HG02885 (cell line): ENCODE data around the gene WDR64.

Experiments used
- ATAC-seq: cut with Tn5 transposase; IDR thresholded peaks from one replicate; pipeline ENCODE4 v1.9.1; 2021; ENCODE audit warnings: mild to moderate bottlenecking; ENCODE audit not compliant: unreplicated experiment, poor library complexity

The WDR64 gene

DNA sequence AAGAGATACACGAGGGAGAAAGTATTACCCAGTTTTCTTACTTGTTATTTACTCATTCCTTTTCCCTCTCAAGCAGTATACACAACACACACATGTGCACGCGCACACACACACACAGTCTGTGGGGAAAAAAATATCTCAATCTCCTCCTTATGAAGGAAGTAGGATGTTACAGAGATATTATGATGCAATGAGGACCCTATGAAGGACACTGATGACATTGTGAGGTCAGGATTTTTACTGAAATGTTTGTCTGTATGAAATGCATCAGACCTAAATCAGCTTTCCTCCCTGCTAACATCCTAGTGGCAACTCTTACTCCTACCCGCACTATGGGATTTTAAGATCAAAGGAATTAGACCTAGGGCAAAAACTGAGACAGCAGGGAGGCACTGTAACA lies at the start of gene WDR64:
Gene WDR64 (plus strand): TSS at position 270 of the 400 bp plus-strand sequence. CDS start 204 bp downstream, outside the sequence.
- ATAC-seq, result no peak

DNA sequence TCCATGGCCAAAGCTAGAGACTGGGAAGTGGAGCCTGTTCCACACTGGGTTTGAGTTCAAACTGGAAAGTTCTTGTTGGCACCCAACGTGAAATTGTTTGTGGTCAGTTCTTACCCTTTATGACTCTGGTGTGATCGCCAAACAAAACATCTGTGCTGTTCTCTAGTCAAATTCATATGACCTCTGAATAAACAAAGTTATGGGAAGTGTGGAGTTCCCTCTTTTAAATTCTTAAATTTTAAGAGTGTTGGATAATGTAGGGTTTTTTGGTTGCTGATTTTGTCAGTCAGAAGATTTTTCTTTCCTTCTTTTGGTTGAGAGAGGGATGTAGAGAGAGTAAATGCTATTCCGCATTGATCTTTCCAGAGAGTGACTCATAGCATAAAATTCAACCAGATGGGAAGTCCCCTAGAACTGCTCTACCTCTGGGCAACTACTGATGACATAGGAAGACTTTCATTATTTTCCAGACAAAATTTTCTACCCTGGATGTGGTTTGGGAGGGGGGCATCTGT lies 48.3 kb upstream of the WDR64 start:
- ATAC-seq, result no peak

DNA sequence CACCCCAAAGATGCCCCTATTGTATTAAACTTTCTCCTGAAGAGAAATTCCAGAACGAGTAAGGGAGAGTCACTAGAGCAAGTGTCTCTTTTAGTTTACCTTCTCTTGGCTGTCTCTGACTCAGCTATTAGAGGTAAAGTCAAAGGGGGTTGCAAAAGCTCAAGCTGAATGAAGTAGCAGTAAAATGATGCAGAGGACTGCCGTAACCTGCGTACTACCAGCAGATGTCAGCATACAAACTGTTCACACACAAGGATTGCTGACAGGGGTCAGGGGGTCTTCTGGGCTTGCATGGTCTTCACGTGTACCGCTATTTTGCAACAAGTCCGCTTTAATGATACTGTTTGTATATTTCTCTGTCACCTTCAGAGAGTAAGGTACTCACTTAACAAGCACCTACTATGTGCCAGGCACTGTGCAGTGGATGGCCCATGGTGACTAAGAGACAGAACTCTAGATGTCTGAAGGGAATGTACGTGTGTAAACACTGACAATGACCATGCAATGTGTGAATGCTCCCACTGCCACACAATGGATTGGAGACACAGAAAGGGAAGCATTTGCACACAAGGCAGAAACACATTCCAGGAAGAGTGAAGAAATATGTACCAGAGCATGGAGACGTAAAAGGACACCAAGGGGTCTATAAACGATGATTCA lies 46.8 kb upstream of the WDR64 start:
- ATAC-seq, result no peak

DNA sequence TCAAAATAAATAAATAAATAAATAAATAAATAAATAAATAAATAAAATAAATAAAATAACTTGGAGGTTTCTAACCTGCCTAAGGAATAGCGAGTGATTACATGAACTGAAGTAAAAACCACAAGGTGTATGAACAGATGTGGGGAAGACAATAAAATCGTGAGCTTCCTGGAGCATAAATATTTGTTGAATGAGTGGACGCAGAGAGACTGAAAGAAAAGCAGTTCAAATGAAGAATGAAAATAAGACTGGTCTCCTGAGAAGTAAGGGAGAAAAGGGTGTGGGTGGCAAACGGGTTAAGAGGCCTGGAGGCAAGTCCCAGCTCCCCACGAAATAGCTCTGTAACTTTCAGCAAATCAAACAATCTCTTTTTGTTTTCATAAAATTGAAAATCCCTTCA lies 45.5 kb upstream of the WDR64 start:
- ATAC-seq, result no peak

GRCh38 chr1:241607497-241607896 lies 44.6 kb upstream of the WDR64 start:
- no peak for ATAC-seq

GRCh38 chr1:241608379-241609033 lies 43.6 kb upstream of the WDR64 start:
- ATAC-seq, result peak; percentile 49

GRCh38 chr1:241610056-241610815 lies 41.8 kb upstream of the WDR64 start:
- no peak for ATAC-seq

DNA sequence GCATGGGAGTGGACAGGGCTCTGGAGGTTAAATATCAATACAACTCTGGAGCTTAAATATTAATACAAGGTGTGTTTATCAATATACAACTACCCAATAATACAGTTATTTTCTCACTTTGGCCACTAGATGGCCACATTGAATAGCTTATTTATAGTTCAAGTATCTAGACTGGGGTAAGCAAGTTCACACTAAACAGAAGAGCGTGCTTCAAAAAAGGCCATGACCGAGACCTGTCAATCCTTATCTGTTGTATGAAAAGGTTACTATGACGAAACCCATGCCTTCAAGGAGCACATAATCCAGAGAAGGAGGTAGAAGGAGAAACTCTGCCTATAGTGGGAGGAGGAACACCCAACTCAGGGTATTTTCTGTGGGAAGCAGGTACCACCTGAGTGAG lies 41.0 kb upstream of the WDR64 start:
- peak; percentile 84 for ATAC-seq

- no peak for ATAC-seq
These were observed 40.3 kb upstream of the WDR64 start for GRCh38 chr1:241611736-241612135.

DNA sequence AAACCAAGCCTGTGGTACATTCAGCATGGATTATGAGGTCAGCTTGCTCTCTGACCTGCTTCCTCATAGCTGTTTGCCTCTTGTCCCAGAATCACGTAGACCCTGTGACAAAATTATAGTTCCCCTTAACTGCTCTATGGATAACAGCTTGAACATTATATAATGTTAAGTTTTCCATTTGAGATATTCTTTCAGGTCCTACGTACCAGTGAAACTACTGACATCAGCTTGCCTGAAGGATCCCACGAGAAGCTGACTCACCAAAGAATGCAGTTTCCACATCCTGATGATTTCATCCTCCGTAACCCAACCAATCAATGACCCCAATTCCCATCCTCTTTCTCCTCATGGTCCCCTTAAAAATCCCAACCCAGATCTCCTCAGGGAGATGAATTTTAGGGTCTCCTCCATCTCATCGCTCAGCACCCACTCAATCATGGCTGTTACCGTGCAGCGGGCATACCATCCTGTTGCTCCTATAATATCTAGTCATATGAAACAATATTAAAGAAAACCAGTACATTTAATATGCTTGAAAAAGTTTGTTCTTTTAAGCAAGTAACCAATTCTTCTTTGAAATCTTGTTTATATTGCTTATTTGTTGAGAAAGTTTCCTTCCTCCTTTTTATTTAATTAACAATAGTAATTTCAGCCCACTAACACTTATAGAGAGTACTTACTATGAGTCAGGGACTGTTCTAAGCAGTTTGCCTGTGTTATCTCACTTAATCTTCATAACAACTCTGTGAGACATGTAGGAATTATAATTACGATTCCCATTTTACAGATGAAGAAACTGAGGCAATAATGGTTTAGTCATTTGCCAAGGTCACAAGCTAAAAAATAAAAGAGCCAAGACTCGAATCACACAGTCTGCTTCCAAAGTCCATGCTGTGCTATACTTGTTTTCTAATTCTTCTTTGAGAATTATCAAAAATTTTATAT lies 39.3 kb upstream of the WDR64 start:
- ATAC-seq, result no peak

- peak; percentile 29 for ATAC-seq
These were observed 37.9 kb upstream of the WDR64 start for GRCh38 chr1:241614144-241614543.

GRCh38 chr1:241614572-241614971 lies 37.5 kb upstream of the WDR64 start:
- no peak for ATAC-seq

DNA sequence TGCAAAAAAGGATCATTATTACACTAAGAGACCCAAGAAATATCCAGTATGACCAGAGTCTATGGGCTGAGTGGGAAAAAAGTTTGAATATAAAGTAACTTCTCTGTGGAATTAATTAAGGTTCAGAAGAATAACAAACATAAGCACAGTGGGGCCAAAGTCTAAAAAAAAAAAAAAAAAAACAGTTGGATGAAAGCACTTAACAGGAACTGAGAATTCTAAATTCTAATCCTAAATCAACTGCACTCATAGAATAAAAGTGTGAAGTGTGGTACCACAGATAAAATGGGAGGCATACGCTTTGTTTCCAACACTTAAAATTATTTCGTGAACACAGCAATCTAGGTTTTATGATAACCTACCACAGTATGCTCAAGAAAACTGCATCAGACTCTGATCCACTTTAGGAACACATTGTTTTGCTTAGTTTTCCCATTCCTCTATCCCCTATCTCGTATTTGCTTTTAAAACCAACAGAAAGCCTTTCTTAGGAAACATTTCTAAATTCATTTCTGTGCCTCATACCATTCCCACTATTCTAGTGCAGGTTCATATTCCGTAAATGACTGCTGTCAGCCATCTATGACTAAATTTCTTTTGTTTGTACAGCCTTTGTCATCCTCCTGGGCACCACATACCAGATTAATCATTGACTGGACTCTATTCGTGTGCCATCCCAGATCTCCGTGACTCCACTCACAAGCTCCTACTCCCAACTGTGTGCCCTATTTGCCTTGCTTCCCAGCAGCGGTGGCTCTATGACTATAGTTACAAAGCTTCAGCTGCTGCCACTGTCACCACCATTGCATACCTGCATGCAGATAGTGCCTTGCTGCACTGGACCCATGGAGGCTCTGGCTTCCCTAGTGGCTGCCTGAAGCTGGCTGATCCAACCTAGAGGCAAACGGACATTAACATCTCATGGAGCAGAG lies 36.8 kb upstream of the WDR64 start:
- ATAC-seq, result no peak

GRCh38 chr1:241617426-241617825 lies 34.7 kb upstream of the WDR64 start:
- no peak for ATAC-seq

- ATAC-seq, result no peak
These were observed 29.4 kb upstream of the WDR64 start for GRCh38 chr1:241622669-241623068.

- ATAC-seq, result no peak
These were observed 27.1 kb upstream of the WDR64 start for GRCh38 chr1:241624935-241625334.

DNA sequence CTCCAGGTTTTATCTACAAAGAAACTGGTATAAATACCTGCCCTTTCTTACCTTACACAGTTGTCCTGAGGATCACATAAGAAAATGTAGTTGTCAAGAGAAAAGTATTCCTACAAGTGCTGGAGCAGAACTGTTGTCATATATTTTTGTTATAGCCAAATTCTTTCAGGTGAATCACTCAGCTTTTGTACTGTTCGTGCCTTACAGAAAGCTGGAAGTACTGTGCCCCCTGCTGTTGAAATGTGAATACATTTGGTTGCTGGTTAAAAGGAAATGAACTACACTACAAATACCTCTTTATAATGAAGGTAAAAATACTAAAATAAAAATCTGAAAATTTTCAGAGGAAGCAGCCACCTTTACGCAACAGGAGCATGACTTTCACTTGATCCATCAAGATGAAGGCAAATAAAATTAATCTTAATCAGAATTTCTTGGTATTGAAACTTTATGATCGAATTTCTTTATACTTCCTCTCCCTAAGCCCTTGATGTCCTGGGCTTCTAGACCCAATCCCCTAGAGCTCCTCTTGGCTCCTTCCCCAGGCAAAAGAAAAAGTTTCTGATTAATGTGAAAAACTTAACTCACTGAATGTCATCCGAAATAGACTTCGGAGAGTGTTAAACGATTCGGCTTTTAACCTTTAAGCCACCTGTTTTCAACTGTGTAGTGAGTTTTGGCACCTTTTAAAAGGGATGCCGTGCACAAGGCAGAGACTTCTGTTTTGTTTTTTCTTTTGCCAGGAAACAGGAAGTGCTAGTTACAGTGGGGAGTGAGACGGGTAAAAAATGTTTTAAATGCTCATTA lies 24.4 kb upstream of the WDR64 start:
- peak; percentile 83 for ATAC-seq

DNA sequence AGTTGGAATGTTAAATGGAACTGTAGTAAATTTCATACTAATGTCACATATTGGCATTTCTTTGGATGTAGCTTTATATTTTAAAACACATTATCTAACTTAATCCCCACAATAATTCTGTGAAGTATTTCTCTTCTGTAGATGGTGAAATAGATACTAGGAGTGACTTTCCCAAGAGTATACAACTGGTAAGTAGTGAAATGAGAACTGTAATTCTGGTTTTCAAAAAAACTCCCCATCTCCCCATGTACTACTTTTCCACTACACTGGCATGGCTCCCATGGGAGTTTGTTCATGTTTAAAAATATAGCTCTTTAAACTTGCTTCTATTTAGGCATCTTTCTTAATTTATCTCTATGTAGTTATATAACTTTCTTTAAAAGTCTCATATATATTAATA lies 22.1 kb upstream of the WDR64 start:
- no peak for ATAC-seq
